Endometrial microvascular endothelial cells (primary cell): ENCODE data around the gene ARIH1. TPM values are rescaled to one million over a fixed set of nuclear protein-coding genes. Genes with fewer than 3 reads are reported as not detected.
"Not testable (repeated sequence)": the region's sequence is repeated elsewhere in the genome, so short reads cannot be mapped to it uniquely, and the experiment has no call there.

Source experiments
- in situ Hi-C: cut with HindIII; loops from 2 replicates; pipeline ENCODE4 v1.10.0; 2017; ENCODE audit warnings: low sequenced_read_pairs, low pct_unique_long_range_greater_than_20kb; ENCODE audit errors: inconsistent ontology term
- total RNA-seq: library from RNA; depleted of rRNA; stranded (reverse); fragments of >200 nt; gene quantifications from one replicate; pipeline ENCODE4 v1.2.3, GENCODE V29; 2015; ENCODE audit errors: inconsistent ontology term

ARIH1 gene
- total RNA-seq, result 24.1 TPM

DNA sequence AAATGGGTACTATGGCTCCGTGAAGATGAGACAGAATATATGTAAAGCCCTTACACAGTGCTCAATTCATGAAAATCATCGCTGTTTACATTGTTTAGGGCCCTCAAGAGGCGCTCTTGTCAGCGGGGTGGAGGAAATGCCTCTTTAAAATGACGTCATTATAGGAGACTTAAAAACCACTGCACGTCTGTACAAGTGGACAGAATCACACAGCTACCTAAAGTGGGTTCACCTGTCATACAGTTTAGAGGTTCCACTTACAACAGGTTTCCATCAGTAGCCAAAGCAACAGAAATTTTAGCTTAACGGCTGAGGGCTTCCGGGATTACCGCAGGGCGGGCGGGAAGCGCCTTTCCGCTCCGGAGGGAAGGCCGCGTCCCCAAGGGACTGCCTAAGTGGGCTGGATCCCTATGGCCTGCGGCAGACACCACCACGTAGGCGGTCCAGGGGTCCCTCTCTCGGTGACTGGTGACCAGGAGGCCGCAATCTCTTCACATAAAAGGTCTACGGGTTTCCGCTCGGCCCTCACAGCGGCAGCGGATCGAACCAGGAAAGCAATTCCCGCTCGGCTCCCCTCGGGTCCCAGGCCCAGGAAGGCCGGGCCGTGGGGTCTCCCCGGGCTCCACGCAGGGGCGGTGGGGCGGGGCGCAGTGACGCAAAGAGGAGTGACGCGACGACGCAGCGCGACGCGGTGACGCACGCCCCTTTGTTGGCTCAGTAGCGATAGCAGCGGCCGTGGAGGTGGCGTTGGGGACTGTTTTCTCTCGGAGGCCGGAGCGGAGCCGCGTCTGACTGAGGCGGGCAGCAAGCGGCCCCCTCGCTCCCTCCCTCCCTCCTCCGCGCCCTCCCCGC lies at the start of gene ARIH1:
TSS of gene ARIH1 (plus strand) at position 717 of the 852 bp plus-strand sequence. CDS start 310 bp downstream, outside the sequence.
- in situ Hi-C loops, result no loop called here

GRCh38 chr15:72426753-72427152 lies 47.4 kb upstream of the ARIH1 start:
- in situ Hi-C loops, result no loop called here

- in situ Hi-C loops, result no loop called here
These were observed 36.3 kb upstream of the ARIH1 start for GRCh38 chr15:72437650-72438316.

DNA sequence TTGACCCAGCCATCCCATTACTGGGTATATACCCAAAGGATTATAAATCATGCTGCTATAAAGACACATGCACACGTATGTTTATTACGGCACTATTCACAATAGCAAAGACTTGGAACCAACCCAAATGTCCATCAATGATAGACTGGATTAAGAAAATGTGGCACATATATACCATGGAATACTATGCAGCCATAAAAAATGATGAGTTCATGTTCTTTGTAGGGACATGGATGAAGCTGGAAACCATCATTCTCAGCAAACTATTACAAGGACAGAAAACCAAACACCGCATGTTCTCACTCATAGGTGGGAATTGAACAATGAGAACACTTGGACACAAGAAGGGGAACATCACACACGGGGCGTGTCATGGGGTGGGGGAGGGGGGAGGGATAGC lies 31.3 kb upstream of the ARIH1 start:
- in situ Hi-C loops, result not testable (repeated sequence)

DNA sequence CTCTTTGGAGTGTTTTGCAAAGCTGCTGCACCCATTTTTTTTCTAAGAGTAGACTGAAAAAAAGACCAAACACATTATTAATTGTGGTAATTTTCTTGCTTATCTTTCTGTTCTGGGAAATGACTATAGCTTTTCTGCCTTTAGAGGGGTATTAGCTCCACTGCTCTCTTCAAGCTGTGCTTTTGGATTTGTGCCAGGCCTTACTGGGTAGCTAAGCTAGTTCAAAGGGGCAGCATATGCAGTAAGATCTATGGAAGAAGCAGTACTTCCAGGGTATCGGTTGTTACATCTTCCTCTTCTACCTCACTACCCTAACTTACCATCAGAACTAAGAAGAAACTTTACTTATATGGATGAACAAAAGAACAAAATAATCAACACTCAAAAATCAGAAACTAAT lies 28.7 kb upstream of the ARIH1 start:
- in situ Hi-C loops, result no loop called here

- in situ Hi-C loops, result no loop called here
These were observed 23.3 kb upstream of the ARIH1 start for GRCh38 chr15:72450805-72451204.

GRCh38 chr15:72451224-72451623 lies 22.9 kb upstream of the ARIH1 start:
- in situ Hi-C loops, result no loop called here

- in situ Hi-C loops, result no loop called here
These were observed 17.4 kb upstream of the ARIH1 start for GRCh38 chr15:72456684-72457083.

DNA sequence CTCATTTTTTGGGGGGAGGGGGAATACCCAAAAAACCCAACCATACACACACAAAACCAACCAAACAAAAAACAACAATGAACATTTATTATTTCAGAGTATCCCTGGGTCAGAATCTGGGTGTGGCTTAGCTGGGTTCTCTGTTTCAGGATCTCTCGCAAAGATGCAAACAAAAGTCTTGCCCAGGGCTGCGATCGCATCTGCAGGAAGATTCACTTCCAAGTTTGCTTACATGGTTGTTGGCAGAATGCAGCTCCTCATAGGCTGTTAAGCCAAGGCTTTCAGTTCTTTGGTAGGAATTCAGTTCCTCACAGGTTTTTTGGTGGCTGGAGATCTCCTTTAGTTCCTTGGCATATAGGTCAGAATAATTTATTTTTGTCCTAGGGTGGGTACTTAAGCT lies 13.7 kb upstream of the ARIH1 start:
- in situ Hi-C loops, result no loop called here

DNA sequence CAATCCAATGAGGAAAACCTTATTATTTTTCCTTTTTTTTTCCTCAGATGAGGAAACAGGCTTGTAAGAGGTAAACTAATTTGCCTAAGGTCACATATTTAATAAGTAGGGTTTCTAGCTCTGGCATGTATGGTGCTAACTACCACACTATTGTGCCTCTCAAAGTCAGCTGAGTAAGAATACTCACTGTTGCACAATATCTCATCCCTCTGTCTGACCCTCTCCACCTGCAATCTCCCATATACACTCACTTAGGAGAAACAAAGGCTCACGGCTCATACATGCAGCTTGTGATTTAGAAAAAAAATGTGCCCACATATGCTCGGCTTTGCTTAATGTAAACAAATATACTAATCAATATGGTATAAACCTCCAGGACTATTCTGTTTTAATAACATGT lies 10.4 kb upstream of the ARIH1 start:
- in situ Hi-C loops, result no loop called here

GRCh38 chr15:72464251-72464650 lies 9.9 kb upstream of the ARIH1 start:
- in situ Hi-C loops, result no loop called here

- in situ Hi-C loops, result no loop called here
These were observed 6.0 kb upstream of the ARIH1 start for GRCh38 chr15:72468103-72468502.

DNA sequence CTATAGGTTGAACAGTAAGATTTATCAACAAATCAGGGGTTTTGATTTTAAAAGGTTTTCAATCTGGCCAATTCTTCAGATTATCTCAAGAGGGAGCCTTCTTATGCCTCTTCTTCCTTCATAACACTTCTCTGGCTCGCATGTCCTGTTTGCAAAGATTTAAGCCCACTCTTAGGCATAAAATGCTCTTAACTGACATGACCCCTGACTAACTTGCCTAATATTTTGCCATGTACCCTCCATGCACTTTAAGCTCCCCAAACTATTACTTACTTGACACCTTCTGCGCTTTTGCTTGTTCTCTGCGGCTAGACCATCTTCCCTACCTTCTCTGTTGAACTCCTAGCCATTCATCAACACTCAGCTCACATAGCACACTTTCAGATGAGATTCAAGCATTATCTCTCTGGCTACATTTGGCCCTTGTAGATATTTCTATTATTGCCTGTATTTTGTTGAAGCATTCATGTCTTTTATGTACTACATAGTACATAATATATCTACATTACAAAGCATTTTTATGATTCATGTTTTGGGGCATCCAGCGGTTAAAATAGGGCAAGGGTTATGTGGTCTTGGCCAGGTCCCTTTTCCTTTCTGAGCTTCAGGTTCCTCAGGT lies 1.0 kb upstream of the ARIH1 start:
- in situ Hi-C loops, result no loop called here

DNA sequence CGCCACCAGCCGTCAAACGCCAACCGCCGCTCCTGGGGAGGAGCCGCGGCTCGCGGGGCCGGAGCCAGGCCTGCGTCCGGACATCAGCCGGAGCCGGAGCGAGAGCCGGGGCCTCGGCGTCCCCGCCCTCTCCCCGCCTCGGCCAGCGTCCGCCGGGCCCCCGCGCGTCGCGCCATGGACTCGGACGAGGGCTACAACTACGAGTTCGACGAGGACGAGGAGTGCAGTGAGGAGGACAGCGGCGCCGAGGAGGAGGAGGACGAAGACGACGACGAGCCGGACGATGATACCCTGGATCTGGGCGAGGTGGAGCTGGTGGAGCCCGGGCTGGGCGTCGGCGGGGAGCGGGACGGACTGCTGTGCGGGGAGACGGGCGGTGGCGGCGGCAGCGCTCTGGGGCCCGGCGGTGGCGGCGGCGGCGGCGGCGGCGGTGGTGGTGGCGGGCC lies 359 bp downstream of the ARIH1 start:
- in situ Hi-C loops, result no loop called here

- in situ Hi-C loops, result no loop called here
These were observed 940 bp downstream of the ARIH1 start for GRCh38 chr15:72474912-72475628.

DNA sequence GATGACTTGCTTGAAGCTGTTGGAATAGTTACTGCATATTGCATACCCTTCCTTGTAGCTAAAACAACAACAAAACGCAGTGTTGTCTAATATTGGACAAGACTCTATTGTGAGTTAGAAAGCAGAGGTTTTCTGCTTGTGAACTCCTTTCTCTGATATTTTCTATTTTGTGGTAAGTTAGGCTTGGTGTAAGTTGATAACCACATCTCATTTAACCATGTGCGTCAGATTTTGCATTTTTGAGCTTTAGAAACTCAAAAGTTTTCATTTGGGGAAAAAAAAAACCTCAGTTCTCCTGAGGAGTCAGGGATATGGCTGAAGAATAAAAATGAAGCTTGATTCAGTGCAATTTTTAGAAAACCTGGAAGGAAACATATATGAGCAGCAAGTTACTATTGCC lies 1.5 kb downstream of the ARIH1 start:
- in situ Hi-C loops, result no loop called here

GRCh38 chr15:72476330-72476729 lies 2.2 kb downstream of the ARIH1 start:
- in situ Hi-C loops, result not testable (repeated sequence)

- in situ Hi-C loops, result no loop called here
These were observed 7.0 kb downstream of the ARIH1 start for GRCh38 chr15:72481015-72481659.

DNA sequence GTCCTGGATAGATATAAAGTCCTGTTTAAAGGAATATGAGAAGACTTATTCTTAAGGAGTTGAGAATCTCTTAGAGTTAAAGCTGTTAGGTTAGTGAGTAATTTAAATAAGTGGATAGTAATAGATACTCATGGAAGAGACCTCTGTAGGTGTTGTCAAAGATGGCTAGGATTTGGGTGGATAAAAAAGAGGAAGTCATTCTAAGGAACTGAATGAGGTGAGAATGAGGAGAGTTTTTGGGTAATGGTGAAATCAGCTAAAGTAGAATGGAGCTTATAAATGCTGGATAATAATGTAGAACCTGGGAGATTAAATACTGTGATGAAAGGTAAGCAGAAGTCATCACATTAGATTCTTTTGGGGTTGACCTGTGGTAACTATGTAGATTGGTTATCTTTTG lies 8.1 kb downstream of the ARIH1 start:
- in situ Hi-C loops, result no loop called here
